Coronary artery (tissue), 2 donors: Measurements from ENCODE around the gene IER3.
"Not testable (repeated sequence)": the region's sequence is repeated elsewhere in the genome, so short reads cannot be mapped to it uniquely, and the experiment has no call there.

Source experiments
- DNase-seq: peaks from one replicate; pipeline ENCODE4 v3.0.0-alpha.2; 2017; ENCODE audit warnings: low spot score
- H3K27ac ChIP-seq, 2 donors: fragments of 200-600 bp; sonication (generic); one replicate each; pipeline ENCODE4 v1.5.1; 2016 to 2019
- H3K4me3 ChIP-seq: fragments of 200-600 bp; sonication (generic); 2 replicates; pipeline ENCODE4 v1.5.1; 2016; ENCODE audit warnings: mild to moderate bottlenecking, moderate library complexity
- CTCF ChIP-seq: fragments of 200-600 bp; sonication (generic); IDR thresholded peaks from one replicate; pipeline ENCODE4 v1.5.1; 2019; ENCODE audit warnings: antibody characterized with exemption

The IER3 gene

GRCh38 chr6:30720738-30721197 lies 23.6 kb downstream of the IER3 start:
- Histone ChIP-seq H3K4me3 (peak overlapping the region; percentile 75), H3K27ac (peak overlapping the region; percentile 92 to 95)
- peak; percentile 85 for DNase-seq
- no peak for TF ChIP-seq CTCF

GRCh38 chr6:30719791-30720737 lies 24.3 kb downstream of the IER3 start, which contains the start of gene TUBB:
Gene TUBB, plus strand, starts transcription at chr6:30720352. Its CDS starts 155 bp downstream, at chr6:30720507.
- TF ChIP-seq CTCF, result no peak
- H3K27ac ChIP-seq, result peak within 1 kb of the TSS; percentile 92 to 95
- H3K4me3 ChIP-seq, result peak within 1 kb of the TSS; percentile 75
- peak; percentile 98 for DNase-seq

GRCh38 chr6:30719356-30719755 lies 25.0 kb downstream of the IER3 start:
- no peak for DNase-seq
- Histone ChIP-seq H3K27ac (peak overlapping the region; percentile 55 to 95), H3K4me3 (peak overlapping the region; percentile 75)
- no peak for TF ChIP-seq CTCF

- peak overlapping the region; percentile 85 for H3K4me3 ChIP-seq
- peak overlapping the region; percentile 76 to 95 for H3K27ac ChIP-seq
- not testable (repeated sequence) for DNase-seq
Observed at GRCh38 chr6:30717845-30718720, 26.3 kb downstream of the IER3 start.

- DNase-seq, result peak; percentile 100
- TF ChIP-seq CTCF, result no peak
- Histone ChIP-seq H3K27ac (peak within 1 kb of the TSS; percentile 76 to 95), H3K4me3 (peak within 1 kb of the TSS; percentile 85)
Observed at GRCh38 chr6:30717129-30717844, 27.1 kb downstream of the IER3 start, which contains the start of gene MDC1. Gene MDC1, minus strand, starts transcription at chr6:30717281. Its CDS starts 2,106 bp downstream, at chr6:30715175.

GRCh38 chr6:30716879-30717128 lies 27.5 kb downstream of the IER3 start:
- Histone ChIP-seq H3K27ac (peak overlapping the region; percentile 76 to 95), H3K4me3 (peak overlapping the region; percentile 85)
- TF ChIP-seq CTCF, result no peak
- no peak for DNase-seq

GRCh38 chr6:30714263-30714662 lies 30.1 kb downstream of the IER3 start:
- no peak for DNase-seq
- TF ChIP-seq CTCF, result no peak
- H3K27ac ChIP-seq, result no peak overlapping the region
- H3K4me3 ChIP-seq, result no peak overlapping the region
